Measurements from ENCODE around the gene IFIT5. TPM values are rescaled to one million over a fixed set of nuclear protein-coding genes. Genes with fewer than 3 reads are reported as not detected.
"Not testable (repeated sequence)": the region's sequence is repeated elsewhere in the genome, so short reads cannot be mapped to it uniquely, and the experiment has no call there.

Gene IFIT5
- total RNA-seq, 1 donor from 2014 or later: 11.9 TPM

DNA sequence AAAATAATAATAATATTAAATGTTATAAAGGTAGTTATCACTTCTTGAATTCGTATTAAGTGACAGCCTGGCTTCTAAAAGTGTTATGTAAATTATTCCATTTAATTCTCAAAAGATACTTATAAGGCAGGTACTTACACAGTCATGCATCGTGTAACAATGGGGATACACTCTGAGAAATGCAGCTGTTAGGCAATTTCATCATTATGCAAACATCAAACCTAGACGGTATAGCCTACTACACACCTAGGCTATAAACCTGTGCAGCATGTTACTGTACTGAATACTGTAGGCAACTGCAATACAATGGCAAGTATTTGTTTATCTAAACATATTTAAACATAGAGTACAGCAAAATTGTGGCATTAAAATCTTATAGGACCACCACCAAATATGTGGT is 20.5 kb upstream of the IFIT5 start:
- DNase-seq: no peak

DNA sequence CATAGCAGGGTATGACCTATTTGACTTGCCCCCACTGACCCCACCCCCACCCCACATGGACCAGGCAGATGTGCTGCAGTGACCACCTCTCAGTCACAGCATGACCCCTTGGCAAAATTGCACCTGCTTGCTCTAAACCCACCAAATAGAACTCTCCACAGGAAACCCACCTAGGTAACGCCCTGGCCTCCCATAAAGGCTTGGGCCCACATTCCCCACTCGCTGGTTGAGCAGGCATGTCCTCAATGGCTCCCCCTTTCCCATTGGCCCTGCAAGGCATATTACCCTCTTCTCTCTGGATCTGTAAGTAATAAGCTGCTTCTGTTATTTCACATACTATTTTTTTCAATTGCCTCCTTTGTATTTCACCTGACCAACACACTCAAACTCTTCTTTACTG is 19.2 kb upstream of the IFIT5 start:
- DNase-seq: no peak

DNA sequence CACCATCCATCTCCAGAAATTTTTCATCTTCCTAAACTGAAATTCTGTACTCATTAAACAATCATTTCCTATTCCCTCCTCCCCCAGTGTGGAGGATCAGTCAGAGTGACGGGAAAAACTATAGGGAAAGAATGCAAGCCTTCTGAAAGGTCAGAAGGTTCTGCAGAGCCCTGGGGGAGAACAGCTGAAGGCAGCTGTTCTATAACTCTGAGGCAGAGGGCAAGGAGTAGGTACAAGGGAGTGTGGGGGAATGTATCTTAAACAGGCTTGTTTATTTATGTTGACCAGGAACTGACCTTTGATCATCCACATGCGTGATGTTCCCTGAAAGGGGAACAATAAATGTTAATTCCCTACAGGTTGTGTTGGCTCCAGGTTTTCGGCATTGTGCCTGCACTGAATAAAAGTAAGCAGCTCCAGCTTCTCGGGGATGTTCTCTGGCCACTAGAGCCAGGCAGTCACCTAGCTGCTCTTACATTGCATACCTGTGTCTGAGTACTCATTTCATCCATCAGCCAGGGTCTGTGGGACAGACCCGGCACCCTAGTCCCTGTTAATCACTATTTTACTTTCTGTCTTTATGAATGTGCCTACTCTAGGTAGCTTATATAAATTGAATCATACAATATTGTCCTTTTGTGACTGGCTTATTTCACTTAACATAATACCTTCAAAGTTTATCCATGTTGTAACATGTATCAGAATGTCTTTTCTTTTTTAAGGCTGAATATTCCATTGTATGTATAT is 16.2 kb upstream of the IFIT5 start:
- DNase-seq: no peak

DNA sequence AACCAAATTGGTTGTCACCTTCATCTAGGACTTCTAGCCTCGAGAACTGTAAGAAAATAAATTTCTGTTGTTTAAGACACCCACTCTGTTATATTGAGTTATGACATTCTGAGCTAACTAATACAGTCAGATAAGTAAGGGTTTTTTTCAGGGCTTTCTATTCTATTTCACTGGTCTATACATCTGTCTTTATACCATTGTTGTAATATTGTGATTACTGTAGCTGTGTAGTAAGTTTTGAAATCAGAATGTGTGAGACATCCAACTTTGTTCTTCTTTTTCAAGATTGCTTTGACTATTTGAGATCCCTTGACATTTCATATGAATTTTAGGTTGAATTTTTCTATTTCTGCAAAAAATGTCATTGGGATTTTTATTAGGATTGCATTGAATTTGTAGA is 14.4 kb upstream of the IFIT5 start:
- no peak for DNase-seq

DNA sequence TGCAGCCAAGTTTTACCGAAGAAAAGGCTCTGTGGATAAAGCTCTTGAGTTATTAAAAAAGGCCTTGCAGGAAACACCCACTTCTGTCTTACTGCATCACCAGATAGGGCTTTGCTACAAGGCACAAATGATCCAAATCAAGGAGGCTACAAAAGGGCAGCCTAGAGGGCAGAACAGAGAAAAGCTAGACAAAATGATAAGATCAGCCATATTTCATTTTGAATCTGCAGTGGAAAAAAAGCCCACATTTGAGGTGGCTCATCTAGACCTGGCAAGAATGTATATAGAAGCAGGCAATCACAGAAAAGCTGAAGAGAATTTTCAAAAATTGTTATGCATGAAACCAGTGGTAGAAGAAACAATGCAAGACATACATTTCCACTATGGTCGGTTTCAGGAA is 11.3 kb upstream of the IFIT5 start:
- DNase-seq: no peak

DNA sequence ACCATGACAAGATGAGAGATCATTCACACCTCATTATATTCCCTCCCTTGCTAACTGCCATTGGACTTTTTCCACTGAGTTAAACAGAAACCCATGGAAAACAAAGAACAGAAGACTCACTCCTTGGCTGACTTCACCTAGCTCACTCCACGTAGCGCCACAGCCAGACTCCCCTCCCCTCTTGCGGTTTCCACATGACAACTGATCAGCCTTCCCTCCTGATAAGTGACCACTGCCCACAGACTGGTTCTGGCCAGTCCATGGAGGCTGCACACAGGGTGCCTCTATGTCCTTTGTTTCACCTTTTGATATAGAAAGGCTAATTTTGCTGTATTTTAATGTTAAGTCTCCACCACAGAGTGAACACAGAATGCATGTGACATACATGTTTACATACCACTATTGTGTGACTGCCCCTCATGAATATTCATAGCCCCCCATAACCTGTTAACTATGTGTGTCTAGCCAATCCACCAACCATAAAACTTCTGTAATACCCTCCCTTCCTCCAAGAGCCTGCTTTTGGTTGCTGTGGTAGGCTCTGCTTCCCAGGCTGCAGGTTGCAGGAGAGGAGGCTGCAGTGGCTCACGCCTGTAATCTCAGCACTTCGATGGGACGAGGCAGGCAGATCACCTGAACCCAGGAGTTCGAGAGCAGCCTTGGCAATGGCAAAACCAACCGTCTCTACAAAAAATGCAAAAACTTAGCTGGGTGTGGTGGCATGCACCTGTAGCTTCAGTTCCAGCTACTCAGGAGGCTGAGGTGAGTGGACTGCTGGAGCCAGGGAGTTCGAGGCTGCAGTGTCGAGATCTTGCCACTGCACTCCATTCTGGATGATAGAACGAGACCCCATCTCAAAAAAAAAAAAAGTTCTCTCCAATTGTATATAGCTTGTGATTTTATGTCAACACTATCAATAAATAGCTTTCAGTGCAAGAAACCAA is 10.0 kb upstream of the IFIT5 start:
- no peak for DNase-seq

DNA sequence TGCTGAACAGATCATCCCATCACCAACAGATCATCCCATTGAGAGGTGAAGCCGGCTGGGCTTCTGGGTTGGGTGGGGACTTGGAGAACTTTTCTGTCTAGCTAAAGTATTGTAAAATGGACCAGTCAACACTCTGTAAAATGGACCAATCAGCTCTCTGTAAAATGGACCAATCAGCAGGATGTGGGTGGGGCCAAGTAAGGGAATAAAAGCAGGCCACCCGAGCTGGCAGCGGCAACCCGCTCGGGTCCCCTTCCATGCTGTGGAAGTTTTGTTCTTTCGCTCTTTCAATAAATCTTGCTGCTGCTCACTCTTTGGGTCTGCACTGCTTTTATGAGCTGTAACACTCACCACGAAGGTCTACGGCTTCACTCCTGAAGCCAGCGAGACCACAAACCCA is 8.2 kb upstream of the IFIT5 start:
- DNase-seq: not testable (repeated sequence)

DNA sequence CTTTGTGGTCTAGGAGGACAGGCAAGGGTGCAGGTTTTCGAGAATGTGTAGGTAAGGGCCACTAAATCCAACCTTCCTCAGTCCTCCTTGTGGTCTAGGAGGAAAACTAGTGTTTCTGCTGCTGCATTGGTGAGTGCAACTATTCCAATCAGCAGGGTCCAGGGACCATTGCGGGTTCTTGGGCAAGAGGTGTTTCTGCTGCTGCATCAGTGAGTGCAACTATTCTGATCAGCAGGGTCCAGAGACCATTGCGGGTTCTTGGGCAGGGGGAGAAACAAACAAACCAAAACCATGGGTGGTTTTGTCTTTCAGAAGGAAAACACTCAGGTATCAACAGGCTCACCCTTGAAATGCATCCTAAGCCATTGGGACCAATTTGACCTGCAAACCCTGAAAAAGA is 6.6 kb upstream of the IFIT5 start:
- DNase-seq: not testable (repeated sequence)

DNA sequence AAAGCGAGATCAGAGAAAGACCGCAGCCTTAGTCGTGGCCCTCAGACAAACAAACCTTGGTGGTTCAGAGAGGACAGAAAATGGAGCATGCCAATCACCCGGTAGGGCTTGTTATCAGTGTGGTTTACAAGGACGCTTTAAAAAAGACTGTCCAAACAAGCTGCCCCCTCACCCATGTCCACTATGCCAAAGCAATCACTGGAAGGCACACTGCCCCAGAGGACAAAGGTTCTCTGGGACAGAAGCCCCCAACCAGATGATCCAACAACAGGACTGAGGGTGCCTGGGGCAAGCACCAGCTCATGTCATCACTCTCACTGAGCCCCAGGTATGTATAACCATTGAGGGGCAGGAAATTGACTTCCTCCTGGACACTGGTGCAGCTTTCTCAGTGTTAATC is 5.1 kb upstream of the IFIT5 start:
- DNase-seq: not testable (repeated sequence)

DNA sequence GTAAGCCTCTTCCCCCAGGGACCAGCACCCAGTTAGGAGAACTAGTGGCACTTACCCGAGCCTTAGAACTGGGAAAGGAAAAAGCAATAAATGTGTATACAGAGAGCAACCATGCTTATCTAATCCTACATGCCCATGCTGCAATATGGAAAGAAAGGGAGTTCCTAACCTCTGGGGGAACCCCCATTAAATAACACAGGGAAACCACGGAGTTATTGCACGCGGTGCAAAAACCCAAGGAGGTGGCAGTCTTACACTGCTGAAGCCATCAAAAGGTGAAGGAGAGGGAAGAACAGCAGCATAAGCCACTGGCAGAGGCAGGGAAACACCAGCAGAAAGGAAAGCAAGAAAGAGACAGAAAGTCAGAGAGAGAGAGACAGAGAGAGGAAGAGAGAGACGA is 3.8 kb upstream of the IFIT5 start:
- DNase-seq: not testable (repeated sequence)

DNA sequence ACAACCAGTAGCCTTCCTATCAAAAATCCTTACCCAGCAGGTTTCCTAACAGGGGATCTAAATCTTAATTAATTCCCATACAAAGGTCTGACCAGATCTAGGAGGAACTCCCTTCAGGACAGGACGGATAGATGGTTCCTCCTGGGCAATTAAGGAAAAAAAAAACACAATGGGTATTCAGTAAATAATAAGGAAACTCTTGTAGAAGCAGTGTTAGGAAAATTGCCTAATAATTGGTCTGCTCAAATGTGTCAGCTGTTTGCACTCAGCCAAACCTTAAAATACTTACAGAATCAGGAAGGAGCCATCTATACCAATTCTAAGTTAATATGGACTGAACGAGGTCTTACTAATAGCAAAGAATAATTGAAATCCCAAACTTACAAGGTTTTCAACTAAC is 3.2 kb upstream of the IFIT5 start:
- DNase-seq: not testable (repeated sequence)

DNA sequence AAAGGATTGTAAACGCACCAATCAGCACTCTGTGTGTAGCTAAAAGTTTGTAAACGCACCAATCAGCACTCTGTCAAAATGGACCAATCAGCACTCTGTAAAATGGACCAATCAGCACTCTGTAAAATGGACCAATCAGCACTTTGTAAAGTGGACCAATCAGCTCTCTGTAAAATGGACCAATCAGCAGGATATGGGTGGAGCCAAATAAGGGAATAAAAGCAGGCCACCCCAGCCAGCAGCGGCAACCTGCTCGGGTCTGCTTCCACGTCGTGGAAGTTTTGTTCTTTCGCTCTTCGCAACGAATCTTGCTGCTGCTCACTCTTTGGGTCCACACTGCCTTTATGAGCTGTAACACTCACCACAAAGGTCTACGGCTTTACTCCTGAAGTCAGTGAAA is 2.1 kb upstream of the IFIT5 start:
- DNase-seq: not testable (repeated sequence)

DNA sequence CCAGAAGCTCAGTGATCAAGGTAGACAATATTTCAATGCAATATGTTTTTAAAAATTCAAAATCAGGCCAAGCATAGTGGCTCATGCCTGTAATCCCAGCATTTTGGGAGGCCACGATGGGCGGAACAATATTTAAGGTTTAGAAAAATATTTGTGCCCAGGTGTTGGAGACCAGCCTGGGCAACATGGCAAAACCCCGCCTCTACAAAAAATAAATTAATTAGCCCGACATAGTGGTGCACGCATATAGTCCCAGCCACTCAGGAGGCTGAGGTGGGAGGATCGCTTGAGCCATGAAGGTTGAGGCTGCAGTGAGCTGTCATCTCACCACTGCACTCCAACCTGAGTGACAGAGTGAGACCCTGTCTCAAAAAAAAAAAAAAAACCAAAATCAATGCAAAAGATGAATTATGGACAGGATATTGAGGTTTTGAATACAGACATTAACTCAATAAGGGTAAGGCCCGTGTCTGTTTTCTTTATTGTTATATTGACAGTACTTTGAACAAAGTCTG is 913 bp upstream of the IFIT5 start:
- no peak for DNase-seq

DNA sequence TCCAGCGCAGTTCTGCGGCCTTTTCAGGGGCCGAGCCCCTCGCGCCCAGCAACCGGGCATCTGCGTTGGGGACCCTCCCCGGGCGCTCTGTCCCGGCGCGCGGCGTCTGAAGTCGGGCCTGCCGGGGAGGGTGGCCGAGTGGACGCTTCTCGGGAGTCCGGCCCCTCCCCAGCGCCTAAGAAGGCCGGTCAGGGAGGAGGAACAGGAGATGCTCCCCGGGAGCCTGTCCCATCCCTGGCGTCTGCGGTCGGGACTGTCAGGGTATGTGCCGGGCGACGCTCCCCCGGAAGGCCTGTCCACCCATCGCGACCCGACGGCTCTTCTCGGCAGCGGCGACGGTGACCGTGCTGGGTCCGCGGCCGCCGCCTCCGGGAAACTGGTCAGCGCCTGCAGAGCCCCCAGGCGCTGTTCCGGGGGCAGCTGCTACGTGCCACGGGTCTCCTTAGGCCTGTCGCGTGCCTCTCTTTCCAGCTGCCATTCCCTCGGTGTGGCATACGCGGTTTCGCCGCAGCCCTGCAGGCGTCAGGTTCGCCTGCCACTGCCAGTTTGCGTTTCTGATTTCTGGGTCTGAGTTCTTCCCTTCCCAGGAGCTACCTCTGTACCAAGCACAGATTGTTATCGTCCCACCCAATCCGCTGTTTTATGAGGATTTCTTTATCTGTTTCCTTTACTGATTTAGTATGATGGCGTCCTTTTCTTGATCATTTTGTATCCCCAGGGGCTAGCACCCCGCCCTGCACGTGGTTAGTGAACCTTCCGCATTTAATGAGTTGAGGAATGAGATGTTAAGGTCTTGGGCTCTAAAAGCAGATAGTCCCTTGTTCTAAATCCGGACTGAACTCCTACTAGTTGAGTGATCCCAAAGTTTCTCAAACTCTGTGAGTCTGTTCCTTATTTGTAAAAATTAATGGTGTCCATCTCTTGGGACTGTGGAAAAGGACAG is 782 bp downstream of the IFIT5 start:
- peak; percentile 46 for DNase-seq

DNA sequence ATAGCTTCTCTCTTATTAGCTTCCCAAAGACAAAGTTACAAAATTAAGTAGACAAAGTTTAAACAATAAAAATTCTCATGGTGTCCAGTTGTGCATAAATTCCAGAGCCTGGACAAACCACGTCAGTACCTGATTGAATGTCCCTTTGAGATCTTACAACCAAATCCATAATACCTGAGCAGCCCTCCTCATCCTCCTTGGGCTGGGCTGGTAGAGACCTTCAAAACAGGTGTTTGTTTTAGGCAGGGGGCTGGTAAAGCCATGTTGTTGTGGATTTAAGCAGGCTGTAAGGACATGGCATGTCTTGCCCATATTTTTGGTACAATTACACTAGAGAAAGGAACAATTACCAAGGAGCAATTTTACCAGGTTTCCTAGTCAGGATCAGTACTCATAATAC is 2.1 kb downstream of the IFIT5 start:
- DNase-seq: no peak

DNA sequence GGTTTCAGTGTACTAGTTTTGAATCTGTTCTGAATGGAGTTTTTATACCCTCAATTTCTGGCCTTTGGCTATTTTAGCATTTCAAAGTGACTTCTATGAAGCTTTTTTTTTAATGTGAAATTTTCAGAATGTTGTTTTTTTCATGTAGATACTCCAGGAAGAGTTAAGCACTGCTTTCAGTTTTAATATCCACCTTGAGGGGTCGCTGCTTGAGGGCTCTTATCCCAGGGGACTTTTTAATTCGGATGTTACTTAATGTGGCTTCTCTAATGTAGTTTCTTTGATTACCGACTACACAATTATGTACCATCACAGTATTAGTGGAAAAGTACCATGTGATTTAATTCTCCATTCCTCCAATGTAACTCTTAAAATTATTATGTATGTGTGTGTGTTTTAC is 5.2 kb downstream of the IFIT5 start:
- no peak for DNase-seq

DNA sequence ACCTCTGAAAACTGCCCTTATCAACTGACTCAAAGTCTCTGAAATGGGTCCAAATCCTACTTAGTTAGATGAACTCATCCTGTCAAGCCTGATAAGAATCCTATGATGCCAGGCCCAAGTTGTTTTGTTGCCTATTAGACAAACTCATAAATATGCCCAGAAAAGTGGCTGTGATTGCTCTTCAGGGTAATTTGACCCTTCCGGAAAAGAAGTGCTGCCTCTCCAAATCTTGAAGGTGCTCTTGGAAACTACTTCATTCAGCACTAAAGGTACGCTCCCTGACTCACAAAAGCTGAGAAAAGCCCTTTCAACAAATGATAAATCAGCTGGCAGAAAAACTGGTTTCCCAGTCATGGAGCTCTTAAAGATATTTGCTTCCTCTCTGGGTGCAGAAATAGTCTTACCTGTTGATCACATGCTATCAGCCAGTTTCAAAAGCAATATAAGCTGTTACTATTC is 6.7 kb downstream of the IFIT5 start:
- DNase-seq: no peak

DNA sequence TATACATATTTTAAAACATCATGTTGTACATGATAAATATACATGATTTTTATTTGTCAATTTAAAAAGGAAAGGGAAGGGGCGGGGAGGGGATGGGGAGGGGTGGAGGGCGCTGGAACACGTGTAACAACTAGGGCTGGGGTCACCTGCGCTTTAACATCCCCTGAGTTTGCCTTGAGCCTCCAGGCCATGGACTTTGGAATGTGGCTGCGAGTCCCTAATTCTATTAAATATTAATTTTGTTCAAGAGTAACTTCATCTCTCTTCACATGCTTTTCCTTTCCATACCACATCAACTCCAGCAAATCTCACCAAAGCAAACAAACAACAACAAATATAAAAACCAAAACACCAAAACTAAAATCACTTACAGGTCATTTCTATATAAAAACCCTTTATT is 10.6 kb downstream of the IFIT5 start:
- no peak for DNase-seq

DNA sequence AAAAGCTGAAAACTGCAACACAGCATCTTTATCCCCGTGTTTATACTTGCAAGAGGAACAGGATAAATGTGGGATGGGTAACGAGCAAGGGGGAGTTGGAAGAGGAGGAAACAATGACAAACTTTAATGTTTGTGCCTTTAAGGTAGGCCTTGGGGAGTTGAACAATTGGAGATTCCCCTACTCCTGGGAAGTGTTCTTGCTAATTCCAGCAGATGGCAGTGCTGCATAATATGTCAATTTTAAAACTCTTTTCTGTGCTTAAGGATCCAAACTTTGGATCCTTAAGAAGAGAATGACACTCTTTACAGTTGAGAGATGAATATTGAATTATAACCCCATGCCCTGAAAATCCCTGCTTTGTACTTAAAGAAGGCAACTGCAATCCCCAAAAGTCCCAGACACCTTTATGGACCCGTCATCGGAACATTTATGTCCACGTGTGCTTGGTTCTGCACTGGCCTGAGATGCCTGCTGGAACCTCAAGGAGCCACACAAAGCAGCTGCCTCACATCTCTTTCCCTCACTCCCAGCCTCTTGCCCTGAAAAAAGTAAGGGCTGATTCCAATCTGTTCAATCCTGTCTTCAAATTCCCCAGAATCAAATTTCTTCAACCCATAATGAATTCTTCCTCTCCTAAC is 12.0 kb downstream of the IFIT5 start:
- DNase-seq: peak; percentile 50

DNA sequence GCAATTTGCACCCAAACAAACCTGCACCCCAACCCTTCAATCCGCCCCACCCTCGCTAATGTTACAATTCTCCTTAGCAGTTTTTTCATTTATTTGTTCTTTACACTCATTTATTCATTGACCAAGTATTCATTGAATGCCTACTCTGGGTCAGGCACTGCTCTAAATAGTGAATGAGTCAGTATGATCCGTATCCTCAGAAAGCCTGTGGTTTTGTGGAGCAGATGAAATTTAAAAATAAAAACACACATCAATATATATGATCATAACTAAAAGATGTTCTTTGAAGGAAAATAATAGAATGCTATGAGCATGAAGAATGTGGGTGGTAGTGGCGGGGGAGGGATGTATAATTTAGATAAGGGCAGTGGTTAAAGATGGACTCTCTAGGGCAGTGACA is 13.3 kb downstream of the IFIT5 start:
- no peak for DNase-seq

DNA sequence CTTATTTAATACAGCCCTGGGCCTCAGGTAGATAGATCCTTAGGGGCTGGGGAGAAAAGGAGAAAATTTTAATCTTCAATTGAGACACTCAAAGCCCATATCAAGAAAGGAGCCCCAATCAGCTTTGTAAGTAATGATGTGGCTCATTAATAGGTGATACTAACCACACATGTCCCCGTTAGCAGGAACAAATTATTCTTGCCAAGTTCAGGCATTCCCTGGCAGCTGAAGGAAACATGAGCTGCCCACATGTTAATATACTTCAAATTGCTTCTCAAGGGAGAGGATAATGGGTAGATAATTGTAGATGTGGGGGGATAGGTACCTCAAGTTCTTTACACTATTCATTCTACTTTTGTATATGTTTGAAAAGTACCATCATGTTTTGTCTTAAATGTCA is 14.5 kb downstream of the IFIT5 start:
- DNase-seq: no peak

DNA sequence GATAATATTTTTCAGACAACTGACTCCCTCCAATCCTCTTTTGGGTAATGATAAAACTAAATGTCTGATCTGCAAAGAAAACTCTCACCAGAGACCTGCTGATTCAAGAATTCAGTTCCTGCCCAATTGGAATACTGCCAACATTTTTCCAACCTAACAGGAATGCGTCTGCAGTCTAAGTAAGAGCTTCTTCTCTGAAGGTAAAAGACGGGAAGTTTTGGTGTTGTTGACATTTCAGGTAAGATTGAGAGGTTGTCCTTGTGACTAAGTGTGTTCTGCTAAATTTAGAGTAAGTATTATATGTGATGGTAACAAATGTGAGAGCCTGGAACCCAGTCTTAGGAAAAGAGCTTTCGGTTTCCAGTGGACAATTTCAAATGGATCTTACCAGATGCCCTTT is 17.6 kb downstream of the IFIT5 start:
- DNase-seq: no peak

All from skin of body (tissue), 2 donors.